AG04450 (cell line): ENCODE measurements around the gene KHK. TPM values are rescaled to one million over a fixed set of nuclear protein-coding genes. Genes with fewer than 3 reads are reported as not detected.
A peak's percentile ranks its signal among the peaks of the same experiment; 100 is the strongest.

Source experiments
- CTCF ChIA-PET: fragments of 300-600, 350-600 bp; formaldehyde crosslinking; extraction: SDS; loops from one replicate; lab custom pipeline; 2022; ENCODE audit warnings: antibody characterized with exemption, inconsistent platforms; lab: Charles Lee
- POLR2A ChIA-PET: fragments of 350-600 bp; formaldehyde crosslinking; extraction: SDS; loops from one replicate; lab custom pipeline; 2021; ENCODE audit warnings: antibody characterized with exemption, inconsistent platforms; lab: Yijun Ruan, JAX
- DNase-seq: peaks from one replicate; pipeline ENCODE4 v3.0.0-alpha.2; 2011; ENCODE audit warnings: low read depth, low spot score
- H3K27ac ChIP-seq: one replicate; pipeline ENCODE4 v1.5.1; 2012; ENCODE audit warnings: low read depth, low read length, control low read depth
- H3K27me3 ChIP-seq: one replicate; pipeline ENCODE4 v1.6.0; 2012; ENCODE audit warnings: low read length; ENCODE audit not compliant: control insufficient read depth, insufficient read depth
- H3K4me3 ChIP-seq: 2 replicates; pipeline ENCODE4 v1.5.1; 2011; ENCODE audit warnings: mild to moderate bottlenecking, low read depth, low read length, control low read depth
- H3K9me3 ChIP-seq: 2 replicates; pipeline ENCODE4 v1.5.1; 2012; ENCODE audit warnings: low read length; ENCODE audit not compliant: control insufficient read depth, insufficient read depth
- polyA plus RNA-seq: library from polyadenylated mRNA; depleted of rRNA; stranded (reverse); fragments of >200 nt; gene quantifications from 2 replicates; pipeline ENCODE4 v1.2.3, GENCODE V29; 2011
- TF ChIP-seq, protein P1 (sequence below): IDR thresholded peaks from 2 replicates; pipeline ENCODE4 v1.5.1; 2011; ENCODE audit warnings: low read depth, low read length, control low read depth, inconsistent platforms

KHK gene
- polyA plus RNA-seq, 1 experiment = 0.37 TPM

DNA sequence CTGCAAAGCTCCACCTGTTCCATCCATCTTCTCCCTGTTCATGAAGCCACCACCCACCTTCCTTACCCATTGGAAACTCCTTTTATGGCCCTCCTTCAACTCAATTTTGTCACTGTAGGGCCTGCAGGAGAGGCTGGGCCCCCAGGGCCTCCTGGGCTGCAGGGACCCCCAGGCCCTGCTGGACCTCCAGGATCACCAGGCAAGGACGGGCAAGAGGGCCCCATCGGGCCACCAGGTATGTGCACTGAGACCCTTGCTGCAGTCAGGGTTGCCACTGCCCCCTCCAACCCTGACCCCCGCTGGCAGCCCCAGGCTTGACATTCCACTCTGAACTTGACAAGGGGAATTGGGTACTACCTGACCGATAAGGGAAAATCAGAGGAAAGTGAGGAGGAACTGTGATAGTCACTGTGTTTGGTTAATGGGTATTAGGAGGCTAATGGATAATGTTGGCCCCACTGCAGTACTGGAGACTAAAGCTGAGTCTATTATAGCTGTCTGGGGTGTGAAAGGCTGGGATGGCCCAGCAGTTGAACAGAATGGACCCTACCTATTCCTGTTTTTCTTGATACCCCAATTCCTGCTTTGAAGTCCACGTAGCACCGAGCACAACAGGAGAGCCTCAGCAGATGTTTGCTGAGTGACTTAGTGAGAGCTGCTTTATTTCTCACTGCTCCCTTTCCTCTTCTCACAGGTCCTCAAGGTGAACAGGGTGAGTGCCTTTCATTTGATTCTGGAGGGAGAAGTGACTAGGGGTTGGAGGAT is 2.1 kb upstream of the KHK start:
- POLR2A ChIA-PET = interaction anchor here (0.6 to 7.7 kb wide), 4 partner anchors 12 to 235 kb away, joined by 4 to 53 read pairs (median 8); partner anchors contain the start of genes AGBL5 and OST4
- Histone ChIP-seq H3K27ac (no peak overlapping the region), H3K4me3 (no peak overlapping the region), H3K9me3 (no peaks in the 10 kb centered on the region; the same call in 1 of the 2 replicates), H3K27me3 (no peaks in the 10 kb centered on the region)
- CTCF ChIA-PET = no interaction called here
- DNase-seq = no peak
- TF ChIP-seq, protein P1, sequence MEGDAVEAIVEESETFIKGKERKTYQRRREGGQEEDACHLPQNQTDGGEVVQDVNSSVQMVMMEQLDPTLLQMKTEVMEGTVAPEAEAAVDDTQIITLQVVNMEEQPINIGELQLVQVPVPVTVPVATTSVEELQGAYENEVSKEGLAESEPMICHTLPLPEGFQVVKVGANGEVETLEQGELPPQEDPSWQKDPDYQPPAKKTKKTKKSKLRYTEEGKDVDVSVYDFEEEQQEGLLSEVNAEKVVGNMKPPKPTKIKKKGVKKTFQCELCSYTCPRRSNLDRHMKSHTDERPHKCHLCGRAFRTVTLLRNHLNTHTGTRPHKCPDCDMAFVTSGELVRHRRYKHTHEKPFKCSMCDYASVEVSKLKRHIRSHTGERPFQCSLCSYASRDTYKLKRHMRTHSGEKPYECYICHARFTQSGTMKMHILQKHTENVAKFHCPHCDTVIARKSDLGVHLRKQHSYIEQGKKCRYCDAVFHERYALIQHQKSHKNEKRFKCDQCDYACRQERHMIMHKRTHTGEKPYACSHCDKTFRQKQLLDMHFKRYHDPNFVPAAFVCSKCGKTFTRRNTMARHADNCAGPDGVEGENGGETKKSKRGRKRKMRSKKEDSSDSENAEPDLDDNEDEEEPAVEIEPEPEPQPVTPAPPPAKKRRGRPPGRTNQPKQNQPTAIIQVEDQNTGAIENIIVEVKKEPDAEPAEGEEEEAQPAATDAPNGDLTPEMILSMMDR = no peak

DNA sequence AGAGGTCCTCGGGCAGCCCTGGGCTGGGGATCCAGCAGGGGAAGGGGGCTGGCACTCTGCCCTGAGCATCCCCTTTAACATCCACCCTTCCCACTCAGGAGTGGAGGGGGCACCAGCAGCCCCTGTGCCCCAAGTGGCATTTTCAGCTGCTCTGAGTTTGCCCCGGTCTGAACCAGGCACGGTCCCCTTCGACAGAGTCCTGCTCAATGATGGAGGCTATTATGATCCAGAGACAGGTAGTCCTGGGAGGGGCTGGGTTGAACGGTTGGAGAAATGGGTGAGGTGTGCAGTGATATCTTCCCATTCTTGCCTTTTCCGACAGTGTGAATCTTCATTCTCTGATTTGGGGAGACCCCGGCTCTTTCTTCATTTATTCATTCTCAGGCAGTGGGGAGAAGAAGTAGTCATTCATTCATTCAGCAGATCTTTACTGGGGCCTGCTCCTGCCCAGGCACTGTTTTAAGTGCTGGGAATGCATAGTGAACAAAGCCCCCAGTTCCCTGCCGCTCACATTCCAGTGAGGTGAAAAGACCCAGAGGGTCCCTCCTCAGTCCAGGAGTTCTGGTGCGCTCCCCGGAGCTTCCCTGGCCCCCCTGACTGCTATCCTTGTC is 1.4 kb upstream of the KHK start:
- TF ChIP-seq, protein P1 = no peak
- ChIA-PET CTCF (no interaction called here), POLR2A (interaction anchor here (0.6 to 7.7 kb wide), 3 partner anchors 13 to 234 kb away, joined by 4 to 53 read pairs (median 11); partner anchors contain the start of genes AGBL5 and OST4)
- H3K27me3 ChIP-seq = no peaks in the 10 kb centered on the region
- no peak overlapping the region for H3K27ac ChIP-seq
- H3K4me3 ChIP-seq = no peak overlapping the region; the same call in 1 of the 2 replicates
- no peak for DNase-seq
- no peaks in the 10 kb centered on the region; the same call in 1 of the 2 replicates for H3K9me3 ChIP-seq

DNA sequence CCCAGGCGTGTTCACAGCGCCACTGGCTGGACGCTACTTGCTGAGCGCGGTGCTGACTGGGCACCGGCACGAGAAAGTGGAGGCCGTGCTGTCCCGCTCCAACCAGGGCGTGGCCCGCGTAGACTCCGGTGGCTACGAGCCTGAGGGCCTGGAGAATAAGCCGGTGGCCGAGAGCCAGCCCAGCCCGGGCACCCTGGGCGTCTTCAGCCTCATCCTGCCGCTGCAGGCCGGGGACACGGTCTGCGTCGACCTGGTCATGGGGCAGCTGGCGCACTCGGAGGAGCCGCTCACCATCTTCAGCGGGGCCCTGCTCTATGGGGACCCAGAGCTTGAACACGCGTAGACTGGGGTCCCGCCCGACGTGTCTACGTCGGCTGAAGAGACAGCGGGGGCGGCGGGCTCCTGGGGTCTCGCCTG is 891 bp upstream of the KHK start:
- no peak for DNase-seq
- CTCF ChIA-PET = no interaction called here
- TF ChIP-seq, protein P1 = peak; percentile 32; the same call in 1 of the 2 replicates
- Histone ChIP-seq H3K27me3 (no peaks in the 10 kb centered on the region), H3K4me3 (peak overlapping the region; percentile 29), H3K27ac (no peak overlapping the region), H3K9me3 (no peaks in the 10 kb centered on the region; the same call in 1 of the 2 replicates)
- POLR2A ChIA-PET = interaction anchor here (0.9 to 7.7 kb wide), 2 partner anchors 30 to 34 kb away, joined by 4 to 53 read pairs; partner anchors contain the start of gene AGBL5

DNA sequence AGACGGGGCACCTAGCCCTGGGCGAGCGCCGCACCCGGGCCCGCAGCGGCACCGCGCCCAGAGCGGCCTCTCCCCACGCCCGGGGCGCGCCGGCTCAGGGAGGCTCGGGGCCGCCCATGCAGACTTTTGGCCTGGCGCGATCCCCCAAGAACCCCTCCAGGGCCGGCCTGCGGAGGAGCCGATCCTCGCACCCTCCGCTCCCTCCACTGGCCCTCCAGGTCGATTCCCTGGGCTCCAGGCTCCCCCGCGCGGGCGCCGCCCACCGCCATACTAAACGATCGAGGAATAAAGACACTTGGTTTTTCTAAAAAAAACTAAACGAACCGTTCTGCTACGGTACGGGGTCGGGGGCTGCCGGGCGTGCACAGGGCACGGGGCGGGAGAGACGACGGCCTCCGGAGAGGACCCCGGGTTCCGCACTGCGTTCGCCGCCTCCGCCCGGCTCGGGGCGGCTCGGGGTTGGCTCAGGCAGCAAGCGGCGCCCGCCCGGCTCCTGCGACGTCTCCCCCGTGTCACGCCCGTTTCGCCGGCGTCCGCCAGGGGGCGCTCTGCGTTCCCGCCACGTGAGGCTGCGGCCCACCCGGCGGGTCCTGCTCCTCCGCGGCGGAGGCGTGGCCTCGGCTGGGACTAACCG is 365 bp upstream of the KHK start:
- Histone ChIP-seq H3K27me3 (no peaks in the 10 kb centered on the region), H3K27ac (no peak overlapping the region), H3K9me3 (no peaks in the 10 kb centered on the region; the same call in 1 of the 2 replicates), H3K4me3 (peak overlapping the region; percentile 49)
- DNase-seq = peak; percentile 74
- ChIA-PET CTCF (interaction anchor here (0.7 to 1.5 kb wide), 5 partner anchors 10 to 197 kb away, joined by 3 to 6 read pairs (median 5); no protein-coding TSS in a partner anchor), POLR2A (interaction anchor here (0.9 to 7.7 kb wide), 4 partner anchors 13 to 34 kb away, joined by 3 to 53 read pairs (median 4); partner anchors contain the start of gene AGBL5)
- TF ChIP-seq, protein P1 = peak; percentile 64
